GM12873 (cell line): Measurements from ENCODE around the gene TDRD9.

Source experiments
- CTCF ChIP-seq: IDR thresholded peaks from 2 replicates; pipeline ENCODE4 v1.5.1; 2012; ENCODE audit warnings: low read depth, mild to moderate bottlenecking, moderate library complexity, low read length, control low read depth; ENCODE audit not compliant: insufficient read depth; ENCODE audit errors: missing control alignments

The TDRD9 gene

GRCh38 chr14:104081261-104081835 is 153.1 kb downstream of the TDRD9 start:
- no peak for TF ChIP-seq CTCF

GRCh38 chr14:104081951-104082464 is 153.8 kb downstream of the TDRD9 start:
- TF ChIP-seq CTCF: no peak

- TF ChIP-seq CTCF: no peak
These were observed 154.6 kb downstream of the TDRD9 start for GRCh38 chr14:104082807-104083206.

- TF ChIP-seq CTCF: no peak
These were observed 156.2 kb downstream of the TDRD9 start for GRCh38 chr14:104084251-104085002.

GRCh38 chr14:104085032-104085888 is 157.0 kb downstream of the TDRD9 start, which contains the start of gene ASPG:
ASPG (plus strand) TSS chr14:104085700; CDS start chr14:104085771, 71 bp downstream.
- TF ChIP-seq CTCF: no peak

GRCh38 chr14:104085889-104086201 is 157.6 kb downstream of the TDRD9 start:
- TF ChIP-seq CTCF: no peak

GRCh38 chr14:104086210-104086660 is 158.0 kb downstream of the TDRD9 start:
- TF ChIP-seq CTCF: no peak
